ENCODE results near the gene FNIP1. TPM values are rescaled to one million over a fixed set of nuclear protein-coding genes. Genes with fewer than 3 reads are reported as not detected.

The FNIP1 gene
- total and polyA plus RNA-seq, 2 of the 8 experiments (the other 6 are each of a cell fraction or from before 2014, with no cell fraction given) = 3.5 to 17.3 TPM

- Histone ChIP-seq H3K27me3 (replicated peaks in 1 of 4; ENCODE audit: control insufficient read depth in 3 of 4, extremely low read depth in 1 of 4, insufficient read depth in 3 of 4, low read length in 3 of 4) (no peaks in the 10 kb centered on the region), H3K9me3 (ENCODE audit: insufficient read depth in 2 of 2, low read depth in 1 of 2, low read length in 1 of 2) (no peaks in the 10 kb centered on the region), H2BK12ac (ENCODE audit: low read depth, low read length) (no peak overlapping the region), H2AFZ (ENCODE audit: low read length) (no peak overlapping the region), H3K14ac (ENCODE audit: insufficient read length) (no peak overlapping the region), H4K91ac (replicated peaks; ENCODE audit: insufficient read length, low read length) (no peak overlapping the region), H3K4me1 (replicated peaks in 1 of 4; ENCODE audit: control insufficient read depth in 3 of 4, insufficient read depth in 4 of 4, low read length in 3 of 4) (no peaks in the 10 kb centered on the region), H2BK20ac (ENCODE audit: low read length) (no peak overlapping the region), H3K79me1 (ENCODE audit: low read depth, low read length) (no peaks in the 10 kb centered on the region), H3K23me2 (ENCODE audit: low read depth, low read length) (peaks cover 2% of the 10 kb centered on the region; the same call in 1 of the 2 replicates), H2BK15ac (ENCODE audit: low read length) (no peak overlapping the region), H4K20me1 (replicated peaks in 1 of 2; ENCODE audit: control insufficient read depth in 1 of 2, insufficient read depth in 2 of 2, low read length in 2 of 2) (no peaks in the 10 kb centered on the region), H2BK120ac (replicated peaks; ENCODE audit: low read depth, low read length) (no peak overlapping the region), H3K9ac (replicated peaks in 1 of 4; ENCODE audit: extremely low read depth in 1 of 4, low read depth in 3 of 4, low read length in 3 of 4) (no peak overlapping the region), H3K23ac (ENCODE audit: insufficient read length) (no peak overlapping the region), H2BK5ac (ENCODE audit: low read depth, low read length) (no peak overlapping the region), H3K36me3 (ENCODE audit: control insufficient read depth in 2 of 4, insufficient read depth in 4 of 4, low read length in 3 of 4) (no peaks in the 10 kb centered on the region), H3K27ac (ENCODE audit: low read depth, low read length) (no peak overlapping the region), H2AK5ac (ENCODE audit: low read depth, low read length) (no peak overlapping the region), H3K4me3 (ENCODE audit: extremely low read depth in 1 of 4, insufficient read depth in 2 of 4, low read depth in 3 of 4, low read length in 4 of 4) (no peak overlapping the region), H3K4me2 (ENCODE audit: insufficient read depth in 1 of 2, low read depth in 2 of 2, low read length in 2 of 2) (no peak overlapping the region), H3K79me2 (ENCODE audit: control insufficient read depth in 1 of 2, insufficient read depth in 2 of 2, low read length in 2 of 2) (peaks cover 0 to 7% of the 10 kb centered on the region in 2 experiments; a peak in 3 of 4 replicates), H4K5ac (ENCODE audit: insufficient read length, low read depth, low read length) (no peak overlapping the region), H4K8ac (ENCODE audit: extremely low read depth, insufficient read depth, low read length) (no peak overlapping the region), H3K56ac (replicated peaks; ENCODE audit: insufficient read length, low read depth, low read length) (no peak overlapping the region), H3K18ac (ENCODE audit: extremely low read depth, low read length) (no peak overlapping the region), H3K4ac (replicated peaks; ENCODE audit: insufficient read length, low read depth, low read length) (no peak overlapping the region)
- POLR2A ChIA-PET (ENCODE audit: partially characterized antibody) = no interaction called here
- DNase-seq (ENCODE audit: low read depth in 1 of 2, low spot score in 2 of 2) = no peak
- no peak for FAIRE-seq
- CTCF ChIA-PET (ENCODE audit: partially characterized antibody) = interaction anchor here (1.1 to 2.8 kb wide), 3 partner anchors 50 to 368 kb away, joined by 3 to 7 read pairs (median 3); no protein-coding TSS in a partner anchor
- TF ChIP-seq FOSL1 (IDR thresholded peaks at IDR 0.05; ENCODE audit: insufficient read depth, low read depth, low read length) = no peak
- TF ChIP-seq POLR2A (IDR thresholded peaks at IDR 0.05; ENCODE audit: control extremely low read depth in 1 of 2, low read depth in 2 of 2, low read length in 2 of 2) = no peak
- no peak for TF ChIP-seq EGR1 (IDR thresholded peaks at IDR 0.05; ENCODE audit: borderline replicate concordance, low read depth, low read length)
- TF ChIP-seq, protein P1, sequence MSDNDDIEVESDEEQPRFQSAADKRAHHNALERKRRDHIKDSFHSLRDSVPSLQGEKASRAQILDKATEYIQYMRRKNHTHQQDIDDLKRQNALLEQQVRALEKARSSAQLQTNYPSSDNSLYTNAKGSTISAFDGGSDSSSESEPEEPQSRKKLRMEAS (IDR thresholded peaks at IDR 0.05) = no peak
- no peak for TF ChIP-seq ZNF274 (IDR thresholded peaks at IDR 0.05; ENCODE audit: borderline replicate concordance, extremely low read depth, low read length)
Measured at GRCh38 chr5:131639148-131639547, 157.7 kb downstream of the FNIP1 start.
